GM21423 (cell line): ENCODE data around the gene RNF113A.
"Not testable (repeated sequence)": the region's sequence is repeated elsewhere in the genome, so short reads cannot be mapped to it uniquely, and the experiment has no call there.

Source experiments
- ATAC-seq: cut with Tn5 transposase; IDR thresholded peaks from one replicate; pipeline ENCODE4 v1.9.1; 2021; ENCODE audit warnings: mild to moderate bottlenecking, moderate library complexity; ENCODE audit not compliant: unreplicated experiment

The RNF113A gene

GRCh38 chrX:119852382-119853353, 18.9 kb downstream of the RNF113A start, which contains the start of gene UPF3B:
Gene UPF3B, minus strand, starts transcription at chrX:119852963. Its CDS starts 35 bp downstream, at chrX:119852928.
- ATAC-seq: peak; percentile 96

GRCh38 chrX:119833905-119834304, 37.6 kb downstream of the RNF113A start:
- no peak for ATAC-seq

- no peak for ATAC-seq
Observed at GRCh38 chrX:119828446-119828845, 43.1 kb downstream of the RNF113A start.

GRCh38 chrX:119826399-119826959, 45.1 kb downstream of the RNF113A start:
- ATAC-seq: no peak

- ATAC-seq: not testable (repeated sequence)
Observed at GRCh38 chrX:119824221-119824620, 47.3 kb downstream of the RNF113A start.

- peak; percentile 98 for ATAC-seq
Observed at GRCh38 chrX:119821703-119822102, 49.8 kb downstream of the RNF113A start.
